Measurements from ENCODE around the gene HOXA13.

Gene HOXA13

GRCh38 chr7:27186668-27187474 is 13.0 kb downstream of the HOXA13 start:
- TF ChIP-seq CTCF (IDR thresholded peaks at IDR 0.05) = no peak
- H3K27ac ChIP-seq = no peak overlapping the region
- no peak overlapping the region for H3K4me3 ChIP-seq (ENCODE audit: low read depth in 1 of 2, low read length in 1 of 2)
- H3K27me3 ChIP-seq = peaks cover 100% of the 10 kb centered on the region
- H3K9me3 ChIP-seq = no peaks in the 10 kb centered on the region
- H3K36me3 ChIP-seq = no peaks in the 10 kb centered on the region
- peaks cover 43 to 54% of the 10 kb centered on the region in 2 experiments for H3K4me1 ChIP-seq (ENCODE audit: control insufficient read depth in 1 of 2, insufficient read depth in 1 of 2, low read depth in 1 of 2, low read length in 1 of 2)

- H3K4me3 ChIP-seq (ENCODE audit: low read depth in 1 of 2, low read length in 1 of 2) = no peak overlapping the region
- H3K4me1 ChIP-seq (ENCODE audit: control insufficient read depth in 1 of 2, insufficient read depth in 1 of 2, low read depth in 1 of 2, low read length in 1 of 2) = peaks cover 41 to 50% of the 10 kb centered on the region in 2 experiments
- H3K9me3 ChIP-seq = no peaks in the 10 kb centered on the region
- no peaks in the 10 kb centered on the region for H3K36me3 ChIP-seq
- peaks cover 100% of the 10 kb centered on the region for H3K27me3 ChIP-seq
- TF ChIP-seq CTCF (IDR thresholded peaks at IDR 0.05) = no peak
- no peak overlapping the region for H3K27ac ChIP-seq
Measured at GRCh38 chr7:27185854-27186667, 13.8 kb downstream of the HOXA13 start.

- no peaks in the 10 kb centered on the region for H3K36me3 ChIP-seq
- peaks cover 41 to 50% of the 10 kb centered on the region in 2 experiments for H3K4me1 ChIP-seq (ENCODE audit: control insufficient read depth in 1 of 2, insufficient read depth in 1 of 2, low read depth in 1 of 2, low read length in 1 of 2)
- no peak for TF ChIP-seq CTCF (IDR thresholded peaks at IDR 0.05)
- no peak within 1 kb of the TSS for H3K27ac ChIP-seq
- no peaks in the 10 kb centered on the region for H3K9me3 ChIP-seq
- peaks cover 100% of the 10 kb centered on the region for H3K27me3 ChIP-seq
- H3K4me3 ChIP-seq (ENCODE audit: low read depth in 1 of 2, low read length in 1 of 2) = peak within 1 kb of the TSS; percentile 13 to 45
Measured at GRCh38 chr7:27185013-27185853, 14.7 kb downstream of the HOXA13 start, which contains the start of gene HOXA11. Gene HOXA11 (minus strand): TSS chr7:27185232. CDS start chr7:27185144, 88 bp downstream.

- Histone ChIP-seq H3K27ac (no peak overlapping the region), H3K4me1 (ENCODE audit: control insufficient read depth in 1 of 2, insufficient read depth in 1 of 2, low read depth in 1 of 2, low read length in 1 of 2) (peaks cover 46 to 58% of the 10 kb centered on the region in 2 experiments), H3K9me3 (no peaks in the 10 kb centered on the region), H3K4me3 (ENCODE audit: low read depth in 1 of 2, low read length in 1 of 2) (peak overlapping the region; percentile 13 to 45), H3K36me3 (no peaks in the 10 kb centered on the region), H3K27me3 (peaks cover 100% of the 10 kb centered on the region)
- no peak for TF ChIP-seq CTCF (IDR thresholded peaks at IDR 0.05)
Measured at GRCh38 chr7:27184337-27185012, 15.4 kb downstream of the HOXA13 start.
